WERI-Rb-1 (cell line): Measurements from ENCODE around the gene TRH.
"Not testable (repeated sequence)": the region's sequence is repeated elsewhere in the genome, so short reads cannot be mapped to it uniquely, and the experiment has no call there.

Experiments used
- DNase-seq: peaks from one replicate; pipeline ENCODE4 v3.0.0-alpha.2; 2020
- H3K27ac ChIP-seq: fragments of 250-450 bp; sonication (Bioruptor Pico); 2 replicates; pipeline ENCODE4 v1.5.1; 2020; ENCODE audit warnings: mild to moderate bottlenecking, moderate library complexity
- H3K27me3 ChIP-seq: fragments of 250-450 bp; sonication (Bioruptor Pico); 2 replicates; pipeline ENCODE4 v1.5.1; 2021; ENCODE audit warnings: mild to moderate bottlenecking, low read depth, moderate library complexity; ENCODE audit not compliant: insufficient read depth, severe bottlenecking
- H3K36me3 ChIP-seq: fragments of 250-450 bp; sonication (Bioruptor Pico); 2 replicates; pipeline ENCODE4 v1.5.1; 2020; ENCODE audit warnings: mild to moderate bottlenecking, moderate library complexity
- H3K4me3 ChIP-seq: 2 replicates; pipeline ENCODE4 v1.5.1; 2011; ENCODE audit warnings: low read depth, mild to moderate bottlenecking, control low read depth, low read length
- H3K9me3 ChIP-seq: fragments of 250-450 bp; sonication (Bioruptor Pico); 2 replicates; pipeline ENCODE4 v1.5.1; 2021; ENCODE audit warnings: mild to moderate bottlenecking, moderate library complexity; ENCODE audit not compliant: severe bottlenecking
- CTCF ChIP-seq: IDR thresholded peaks from 2 replicates; pipeline ENCODE4 v1.5.1; 2011; ENCODE audit warnings: low read depth, mild to moderate bottlenecking, control low read depth, inconsistent platforms, low read length

Gene TRH

GRCh38 chr3:130014526-130014925 is 40.0 kb downstream of the TRH start:
- no peaks in the 10 kb centered on the region for H3K36me3 ChIP-seq
- H3K27ac ChIP-seq, result no peak overlapping the region
- no peaks in the 10 kb centered on the region for H3K9me3 ChIP-seq
- DNase-seq, result no peak
- H3K27me3 ChIP-seq, result no peaks in the 10 kb centered on the region
- no peak for TF ChIP-seq CTCF
- H3K4me3 ChIP-seq, result no peak overlapping the region

- not testable (repeated sequence) for H3K27me3 ChIP-seq, H3K27ac ChIP-seq, H3K9me3 ChIP-seq, H3K4me3 ChIP-seq, H3K36me3 ChIP-seq, DNase-seq
These were observed 43.1 kb downstream of the TRH start for GRCh38 chr3:130017661-130018060.

DNA sequence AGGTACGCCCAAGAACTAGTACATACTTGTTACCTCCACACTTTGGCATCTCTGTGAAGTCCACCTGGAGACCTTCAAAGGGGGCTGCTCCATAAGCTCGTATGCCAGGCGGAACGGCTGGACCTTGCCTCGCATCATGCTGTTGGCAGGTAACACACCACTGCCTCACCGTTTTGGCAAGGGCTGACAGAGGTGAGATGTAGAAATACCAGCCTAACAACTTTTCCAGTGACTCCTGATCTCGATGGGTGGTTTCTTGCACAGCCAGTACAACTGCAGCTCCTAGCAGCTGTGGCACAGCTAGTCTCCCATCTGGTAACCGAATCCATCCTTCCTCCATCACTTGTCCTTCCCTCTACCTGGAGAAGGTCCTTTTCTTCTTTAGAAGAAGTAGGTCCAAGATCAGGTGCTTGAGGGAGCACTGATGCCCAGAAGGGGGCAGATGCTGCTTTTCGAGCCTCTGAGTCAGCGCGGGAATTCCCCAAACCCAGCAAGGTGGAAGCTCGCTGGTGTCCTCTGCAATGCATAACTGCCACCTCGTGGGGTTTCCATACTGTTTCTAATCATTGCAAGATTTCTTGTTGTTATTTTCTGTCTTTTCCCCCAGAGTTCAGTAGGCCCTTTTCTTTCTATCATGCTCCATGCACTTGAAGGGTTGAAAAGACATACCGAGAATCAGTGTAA is 51.8 kb downstream of the TRH start:
- H3K36me3 ChIP-seq, H3K9me3 ChIP-seq, H3K27ac ChIP-seq, H3K4me3 ChIP-seq, H3K27me3 ChIP-seq, DNase-seq: not testable (repeated sequence)
- TF ChIP-seq CTCF, result 0 out of 2 replicates have a peak, but pooled peaks have one; percentile 4

GRCh38 chr3:130027437-130027836 is 52.9 kb downstream of the TRH start:
- H3K36me3 ChIP-seq, H3K9me3 ChIP-seq, DNase-seq, H3K27me3 ChIP-seq, H3K4me3 ChIP-seq, H3K27ac ChIP-seq: not testable (repeated sequence)
